ENCODE measurements around the gene IAPP.

Gene IAPP

GRCh38 chr12:21372602-21373001 is at the start of gene IAPP:
TSS of gene IAPP (plus strand) at chr12:21372902. CDS start at chr12:21373352, 450 bp downstream.
- Histone ChIP-seq H3K9me3 (ENCODE audit: control insufficient read depth in 5 of 5, low read length in 5 of 5) (no peaks in the 10 kb centered on the region), H3K27me3 (ENCODE audit: control insufficient read depth in 5 of 5, insufficient read depth in 4 of 5, low read length in 5 of 5) (peaks cover 0 to 2% (median 0%) of the 10 kb centered on the region in 5 donors), H3K4me3 (ENCODE audit: low read depth in 1 of 5, low read length in 5 of 5) (no peak within 1 kb of the TSS), H3K27ac (ENCODE audit: low read depth, low read length) (no peak within 1 kb of the TSS), H3K9ac (ENCODE audit: low read length in 5 of 5) (no peak within 1 kb of the TSS), H3K4me1 (ENCODE audit: control insufficient read depth in 5 of 5, insufficient read depth in 5 of 5, low read length in 5 of 5) (no peaks in the 10 kb centered on the region), H3K36me3 (ENCODE audit: control insufficient read depth in 5 of 5, insufficient read depth in 5 of 5, low read length in 5 of 5) (no peaks in the 10 kb centered on the region)

- Histone ChIP-seq H3K27me3 (ENCODE audit: control insufficient read depth in 5 of 5, insufficient read depth in 4 of 5, low read length in 5 of 5) (no peaks in the 10 kb centered on the region), H3K4me3 (ENCODE audit: low read depth in 1 of 5, low read length in 5 of 5) (no peak overlapping the region), H3K27ac (ENCODE audit: low read depth, low read length) (no peak overlapping the region), H3K36me3 (ENCODE audit: control insufficient read depth in 5 of 5, insufficient read depth in 5 of 5, low read length in 5 of 5) (no peaks in the 10 kb centered on the region), H3K9ac (ENCODE audit: low read length in 5 of 5) (no peak overlapping the region), H3K4me1 (ENCODE audit: control insufficient read depth in 5 of 5, insufficient read depth in 5 of 5, low read length in 5 of 5) (no peaks in the 10 kb centered on the region), H3K9me3 (ENCODE audit: control insufficient read depth in 5 of 5, low read length in 5 of 5) (peaks cover 0 to 20% (median 17%) of the 10 kb centered on the region in 5 donors)
Observed at GRCh38 chr12:21323736-21324135, 49.0 kb upstream of the IAPP start.

- no peaks in the 10 kb centered on the region for H3K27me3 ChIP-seq (ENCODE audit: control insufficient read depth in 5 of 5, insufficient read depth in 4 of 5, low read length in 5 of 5)
- no peak overlapping the region for H3K9ac ChIP-seq (ENCODE audit: low read length in 5 of 5)
- peaks cover 0 to 22% (median 17%) of the 10 kb centered on the region in 5 donors for H3K9me3 ChIP-seq (ENCODE audit: control insufficient read depth in 5 of 5, low read length in 5 of 5)
- no peaks in the 10 kb centered on the region for H3K4me1 ChIP-seq (ENCODE audit: control insufficient read depth in 5 of 5, insufficient read depth in 5 of 5, low read length in 5 of 5)
- no peak overlapping the region for H3K4me3 ChIP-seq (ENCODE audit: low read depth in 1 of 5, low read length in 5 of 5)
- H3K27ac ChIP-seq (ENCODE audit: low read depth, low read length): no peak overlapping the region
- no peaks in the 10 kb centered on the region for H3K36me3 ChIP-seq (ENCODE audit: control insufficient read depth in 5 of 5, insufficient read depth in 5 of 5, low read length in 5 of 5)
Observed at GRCh38 chr12:21324551-21324950, 48.2 kb upstream of the IAPP start.

GRCh38 chr12:21328578-21328977 is 44.1 kb upstream of the IAPP start:
- no peaks in the 10 kb centered on the region for H3K4me1 ChIP-seq (ENCODE audit: control insufficient read depth in 5 of 5, insufficient read depth in 5 of 5, low read length in 5 of 5)
- no peak overlapping the region for H3K27ac ChIP-seq (ENCODE audit: low read depth, low read length)
- peaks cover 0 to 28% (median 25%) of the 10 kb centered on the region in 5 donors for H3K9me3 ChIP-seq (ENCODE audit: control insufficient read depth in 5 of 5, low read length in 5 of 5)
- H3K27me3 ChIP-seq (ENCODE audit: control insufficient read depth in 5 of 5, insufficient read depth in 4 of 5, low read length in 5 of 5): no peaks in the 10 kb centered on the region
- no peak overlapping the region for H3K9ac ChIP-seq (ENCODE audit: low read length in 5 of 5)
- H3K4me3 ChIP-seq (ENCODE audit: low read depth in 1 of 5, low read length in 5 of 5): no peak overlapping the region
- H3K36me3 ChIP-seq (ENCODE audit: control insufficient read depth in 5 of 5, insufficient read depth in 5 of 5, low read length in 5 of 5): no peaks in the 10 kb centered on the region

- Histone ChIP-seq H3K27ac (ENCODE audit: low read depth, low read length) (no peak overlapping the region), H3K9me3 (ENCODE audit: control insufficient read depth in 5 of 5, low read length in 5 of 5) (peaks cover 0 to 25% (median 23%) of the 10 kb centered on the region in 5 donors), H3K27me3 (ENCODE audit: control insufficient read depth in 5 of 5, insufficient read depth in 4 of 5, low read length in 5 of 5) (no peaks in the 10 kb centered on the region), H3K4me1 (ENCODE audit: control insufficient read depth in 5 of 5, insufficient read depth in 5 of 5, low read length in 5 of 5) (no peaks in the 10 kb centered on the region), H3K4me3 (ENCODE audit: low read depth in 1 of 5, low read length in 5 of 5) (no peak overlapping the region), H3K9ac (ENCODE audit: low read length in 5 of 5) (no peak overlapping the region), H3K36me3 (ENCODE audit: control insufficient read depth in 5 of 5, insufficient read depth in 5 of 5, low read length in 5 of 5) (no peaks in the 10 kb centered on the region)
Observed at GRCh38 chr12:21330682-21331253, 41.9 kb upstream of the IAPP start.

- Histone ChIP-seq H3K27ac (ENCODE audit: low read depth, low read length) (no peak within 1 kb of the TSS), H3K9ac (ENCODE audit: low read length in 5 of 5) (no peak within 1 kb of the TSS), H3K4me1 (ENCODE audit: control insufficient read depth in 5 of 5, insufficient read depth in 5 of 5, low read length in 5 of 5) (no peaks in the 10 kb centered on the region), H3K27me3 (ENCODE audit: control insufficient read depth in 5 of 5, insufficient read depth in 4 of 5, low read length in 5 of 5) (no peaks in the 10 kb centered on the region), H3K9me3 (ENCODE audit: control insufficient read depth in 5 of 5, low read length in 5 of 5) (peaks cover 0 to 8% (median 7%) of the 10 kb centered on the region in 5 donors), H3K36me3 (ENCODE audit: control insufficient read depth in 5 of 5, insufficient read depth in 5 of 5, low read length in 5 of 5) (no peaks in the 10 kb centered on the region), H3K4me3 (ENCODE audit: low read depth in 1 of 5, low read length in 5 of 5) (no peak within 1 kb of the TSS)
Observed at GRCh38 chr12:21334771-21335325, 37.9 kb upstream of the IAPP start, which contains the start of gene SLCO1A2. TSS of gene SLCO1A2 (minus strand) at chr12:21334917. CDS start at chr12:21334647, 270 bp downstream.

- H3K36me3 ChIP-seq (ENCODE audit: control insufficient read depth in 5 of 5, insufficient read depth in 5 of 5, low read length in 5 of 5): no peaks in the 10 kb centered on the region
- no peaks in the 10 kb centered on the region for H3K4me1 ChIP-seq (ENCODE audit: control insufficient read depth in 5 of 5, insufficient read depth in 5 of 5, low read length in 5 of 5)
- no peaks in the 10 kb centered on the region for H3K27me3 ChIP-seq (ENCODE audit: control insufficient read depth in 5 of 5, insufficient read depth in 4 of 5, low read length in 5 of 5)
- no peak overlapping the region for H3K27ac ChIP-seq (ENCODE audit: low read depth, low read length)
- H3K9me3 ChIP-seq (ENCODE audit: control insufficient read depth in 5 of 5, low read length in 5 of 5): peaks cover 0 to 3% (median 0%) of the 10 kb centered on the region in 5 donors
- H3K9ac ChIP-seq (ENCODE audit: low read length in 5 of 5): no peak overlapping the region
- H3K4me3 ChIP-seq (ENCODE audit: low read depth in 1 of 5, low read length in 5 of 5): no peak overlapping the region
Observed at GRCh38 chr12:21336656-21337055, 36.0 kb upstream of the IAPP start.

GRCh38 chr12:21337453-21337852 is 35.2 kb upstream of the IAPP start:
- H3K27ac ChIP-seq (ENCODE audit: low read depth, low read length): no peak overlapping the region

GRCh38 chr12:21337959-21338744 is 34.5 kb upstream of the IAPP start:
- Histone ChIP-seq H3K36me3 (ENCODE audit: control insufficient read depth in 5 of 5, insufficient read depth in 5 of 5, low read length in 5 of 5) (no peaks in the 10 kb centered on the region), H3K27me3 (ENCODE audit: control insufficient read depth in 5 of 5, insufficient read depth in 4 of 5, low read length in 5 of 5) (no peaks in the 10 kb centered on the region), H3K4me1 (ENCODE audit: control insufficient read depth in 5 of 5, insufficient read depth in 5 of 5, low read length in 5 of 5) (no peaks in the 10 kb centered on the region), H3K27ac (ENCODE audit: low read depth, low read length) (no peak overlapping the region), H3K9me3 (ENCODE audit: control insufficient read depth in 5 of 5, low read length in 5 of 5) (no peaks in the 10 kb centered on the region), H3K9ac (ENCODE audit: low read length in 5 of 5) (no peak overlapping the region), H3K4me3 (ENCODE audit: low read depth in 1 of 5, low read length in 5 of 5) (no peak overlapping the region)

More at GRCh38 chr12:21337453-21337852, 35.2 kb upstream of the IAPP start:
- Histone ChIP-seq H3K9ac (ENCODE audit: low read length in 5 of 5) (no peak overlapping the region), H3K4me3 (ENCODE audit: low read depth in 1 of 5, low read length in 5 of 5) (no peak overlapping the region), H3K36me3 (ENCODE audit: control insufficient read depth in 5 of 5, insufficient read depth in 5 of 5, low read length in 5 of 5) (no peaks in the 10 kb centered on the region), H3K27me3 (ENCODE audit: control insufficient read depth in 5 of 5, insufficient read depth in 4 of 5, low read length in 5 of 5) (no peaks in the 10 kb centered on the region), H3K4me1 (ENCODE audit: control insufficient read depth in 5 of 5, insufficient read depth in 5 of 5, low read length in 5 of 5) (no peaks in the 10 kb centered on the region), H3K9me3 (ENCODE audit: control insufficient read depth in 5 of 5, low read length in 5 of 5) (peaks cover 0 to under 1% (median 0%) of the 10 kb centered on the region in 5 donors)

GRCh38 chr12:21339921-21340320 is 32.8 kb upstream of the IAPP start:
- Histone ChIP-seq H3K4me1 (ENCODE audit: control insufficient read depth in 5 of 5, insufficient read depth in 5 of 5, low read length in 5 of 5) (no peaks in the 10 kb centered on the region), H3K9me3 (ENCODE audit: control insufficient read depth in 5 of 5, low read length in 5 of 5) (no peaks in the 10 kb centered on the region), H3K4me3 (ENCODE audit: low read depth in 1 of 5, low read length in 5 of 5) (no peak overlapping the region), H3K27me3 (ENCODE audit: control insufficient read depth in 5 of 5, insufficient read depth in 4 of 5, low read length in 5 of 5) (no peaks in the 10 kb centered on the region), H3K36me3 (ENCODE audit: control insufficient read depth in 5 of 5, insufficient read depth in 5 of 5, low read length in 5 of 5) (no peaks in the 10 kb centered on the region), H3K27ac (ENCODE audit: low read depth, low read length) (no peak overlapping the region), H3K9ac (ENCODE audit: low read length in 5 of 5) (no peak overlapping the region)
